ENCODE data around the gene NRN1L.
A peak's percentile ranks its signal among the peaks of the same experiment; 100 is the strongest.

NRN1L gene

GRCh38 chr16:67922740-67923139 lies 38.1 kb downstream of the NRN1L start:
- Histone ChIP-seq H3K9me3 (ENCODE audit: control extremely low read depth in 1 of 5, control insufficient read depth in 4 of 5, insufficient read depth in 2 of 5, low read depth in 1 of 5, low read length in 4 of 5) (no peaks in the 10 kb centered on the region), H3K4me1 (ENCODE audit: control extremely low read depth in 1 of 4, control insufficient read depth in 4 of 4, insufficient read depth in 4 of 4, low read length in 3 of 4) (peaks cover 0 to 15% (median 3%) of the 10 kb centered on the region in 4 experiments), H3K36me3 (ENCODE audit: control insufficient read depth in 4 of 4, insufficient read depth in 4 of 4, low read length in 3 of 4) (peaks cover 0 to 43% (median 25%) of the 10 kb centered on the region in 4 experiments), H3K27ac (ENCODE audit: insufficient read depth in 1 of 2, low read depth in 1 of 2, low read length in 2 of 2, poor library complexity in 1 of 2, severe bottlenecking in 2 of 2) (peak overlapping the region in 1 of 2 experiments; percentile 9), H3K27me3 (replicated peaks in 2 of 5; ENCODE audit: control insufficient read depth in 4 of 5, insufficient read depth in 5 of 5, low read length in 4 of 5) (no peaks in the 10 kb centered on the region), H3K4me3 (ENCODE audit: control insufficient read depth in 1 of 7, extremely low read depth in 1 of 7, insufficient read depth in 4 of 7, low read depth in 2 of 7, low read length in 6 of 7) (no peak overlapping the region)
- peak in 2 of 3 donors; percentile 18 to 33 for DNase-seq
- POLR2A ChIA-PET = no interaction called here
- CTCF ChIA-PET = interaction anchor here (1.0 to 21.3 kb wide), 8 partner anchors 9 to 106 kb away, joined by 3 to 359 read pairs (median 4); partner anchors contain the start of genes CTRL, EDC4 and NRN1L
- 92% methylated on average over 8 of the region's 8 CpGs for WGBS (ENCODE audit: insufficient coverage)

GRCh38 chr16:67923414-67924116 lies 38.9 kb downstream of the NRN1L start:
- H3K4me3 ChIP-seq (ENCODE audit: control insufficient read depth in 1 of 7, extremely low read depth in 1 of 7, insufficient read depth in 4 of 7, low read depth in 2 of 7, low read length in 6 of 7) = no peak overlapping the region
- H3K27me3 ChIP-seq (replicated peaks in 2 of 5; ENCODE audit: control insufficient read depth in 4 of 5, insufficient read depth in 5 of 5, low read length in 4 of 5) = no peaks in the 10 kb centered on the region
- DNase-seq = no peak
- H3K4me1 ChIP-seq (ENCODE audit: control extremely low read depth in 1 of 4, control insufficient read depth in 4 of 4, insufficient read depth in 4 of 4, low read length in 3 of 4) = peaks cover 0 to 15% (median 3%) of the 10 kb centered on the region in 4 experiments
- H3K9me3 ChIP-seq (ENCODE audit: control extremely low read depth in 1 of 5, control insufficient read depth in 4 of 5, insufficient read depth in 2 of 5, low read depth in 1 of 5, low read length in 4 of 5) = no peaks in the 10 kb centered on the region
- H3K27ac ChIP-seq (ENCODE audit: insufficient read depth in 1 of 2, low read depth in 1 of 2, low read length in 2 of 2, poor library complexity in 1 of 2, severe bottlenecking in 2 of 2) = no peak overlapping the region
- H3K36me3 ChIP-seq (ENCODE audit: control insufficient read depth in 4 of 4, insufficient read depth in 4 of 4, low read length in 3 of 4) = peaks cover 6 to 45% (median 25%) of the 10 kb centered on the region in 4 experiments
- ChIA-PET POLR2A (interaction anchor here (0.5 kb wide), 1 partner anchor 13 kb away, joined by 3 read pairs; no protein-coding TSS in a partner anchor), CTCF (interaction anchor here (1.0 to 21.3 kb wide), 7 partner anchors 8 to 107 kb away, joined by 3 to 359 read pairs (median 4); partner anchors contain the start of genes CTRL, EDC4 and NRN1L)
- WGBS (ENCODE audit: insufficient coverage) = 93% methylated on average over 8 of the region's 10 CpGs

GRCh38 chr16:67924140-67924906 lies 39.6 kb downstream of the NRN1L start:
- H3K27ac ChIP-seq (ENCODE audit: insufficient read depth in 1 of 2, low read depth in 1 of 2, low read length in 2 of 2, poor library complexity in 1 of 2, severe bottlenecking in 2 of 2) = no peak overlapping the region
- H3K4me1 ChIP-seq (ENCODE audit: control extremely low read depth in 1 of 4, control insufficient read depth in 4 of 4, insufficient read depth in 4 of 4, low read length in 3 of 4) = peaks cover 0 to 15% (median 3%) of the 10 kb centered on the region in 4 experiments
- peaks cover 4 to 48% (median 27%) of the 10 kb centered on the region in 4 experiments for H3K36me3 ChIP-seq (ENCODE audit: control insufficient read depth in 4 of 4, insufficient read depth in 4 of 4, low read length in 3 of 4)
- no peak for DNase-seq
- POLR2A ChIA-PET = interaction anchor here (0.5 to 0.6 kb wide), 3 partner anchors 13 to 124 kb away, joined by 3 to 4 read pairs (median 3); partner anchors contain the start of genes DDX28 and DUS2
- no peak overlapping the region for H3K4me3 ChIP-seq (ENCODE audit: control insufficient read depth in 1 of 7, extremely low read depth in 1 of 7, insufficient read depth in 4 of 7, low read depth in 2 of 7, low read length in 6 of 7)
- H3K9me3 ChIP-seq (ENCODE audit: control extremely low read depth in 1 of 5, control insufficient read depth in 4 of 5, insufficient read depth in 2 of 5, low read depth in 1 of 5, low read length in 4 of 5) = no peaks in the 10 kb centered on the region
- WGBS (ENCODE audit: insufficient coverage) = 97% methylated on average over 9 of the region's 10 CpGs
- CTCF ChIA-PET = interaction anchor here (0.5 to 21.3 kb wide), 9 partner anchors 10 to 254 kb away, joined by 3 to 359 read pairs (median 6); partner anchors contain the start of genes EDC4 and NRN1L
- no peaks in the 10 kb centered on the region for H3K27me3 ChIP-seq (replicated peaks in 2 of 5; ENCODE audit: control insufficient read depth in 4 of 5, insufficient read depth in 5 of 5, low read length in 4 of 5)

GRCh38 chr16:67926181-67926750 lies 41.6 kb downstream of the NRN1L start:
- WGBS (ENCODE audit: insufficient coverage) = 78% methylated on average over 12 of the region's 13 CpGs
- Histone ChIP-seq H3K27ac (ENCODE audit: insufficient read depth in 1 of 2, low read depth in 1 of 2, low read length in 2 of 2, poor library complexity in 1 of 2, severe bottlenecking in 2 of 2) (no peak overlapping the region), H3K4me1 (ENCODE audit: control extremely low read depth in 1 of 4, control insufficient read depth in 4 of 4, insufficient read depth in 4 of 4, low read length in 3 of 4) (peaks cover 0 to 15% (median 3%) of the 10 kb centered on the region in 4 experiments), H3K9me3 (ENCODE audit: control extremely low read depth in 1 of 5, control insufficient read depth in 4 of 5, insufficient read depth in 2 of 5, low read depth in 1 of 5, low read length in 4 of 5) (no peaks in the 10 kb centered on the region), H3K27me3 (replicated peaks in 2 of 5; ENCODE audit: control insufficient read depth in 4 of 5, insufficient read depth in 5 of 5, low read length in 4 of 5) (no peaks in the 10 kb centered on the region), H3K4me3 (ENCODE audit: control insufficient read depth in 1 of 7, extremely low read depth in 1 of 7, insufficient read depth in 4 of 7, low read depth in 2 of 7, low read length in 6 of 7) (no peak overlapping the region), H3K36me3 (ENCODE audit: control insufficient read depth in 4 of 4, insufficient read depth in 4 of 4, low read length in 3 of 4) (peaks cover 0 to 60% (median 38%) of the 10 kb centered on the region in 4 experiments)
- ChIA-PET CTCF (interaction anchor here (0.6 to 21.3 kb wide), 12 partner anchors 8 to 203 kb away, joined by 3 to 359 read pairs (median 4); partner anchors contain the start of genes EDC4 and NRN1L), POLR2A (no interaction called here)
- peak in 2 of 3 donors; percentile 18 for DNase-seq

- peaks cover 0 to 5% (median 0%) of the 10 kb centered on the region in 4 experiments for H3K4me1 ChIP-seq (ENCODE audit: control extremely low read depth in 1 of 4, control insufficient read depth in 4 of 4, insufficient read depth in 4 of 4, low read length in 3 of 4)
- H3K27me3 ChIP-seq (replicated peaks in 2 of 5; ENCODE audit: control insufficient read depth in 4 of 5, insufficient read depth in 5 of 5, low read length in 4 of 5) = no peaks in the 10 kb centered on the region
- no peak for DNase-seq
- ChIA-PET POLR2A (no interaction called here), CTCF (interaction anchor here (0.7 to 21.3 kb wide), 9 partner anchors 13 to 254 kb away, joined by 3 to 359 read pairs (median 6); partner anchors contain the start of genes EDC4 and NRN1L)
- peaks cover 0 to 71% (median 45%) of the 10 kb centered on the region in 4 experiments for H3K36me3 ChIP-seq (ENCODE audit: control insufficient read depth in 4 of 4, insufficient read depth in 4 of 4, low read length in 3 of 4)
- H3K27ac ChIP-seq (ENCODE audit: insufficient read depth in 1 of 2, low read depth in 1 of 2, low read length in 2 of 2, poor library complexity in 1 of 2, severe bottlenecking in 2 of 2) = no peak overlapping the region
- no peak overlapping the region for H3K4me3 ChIP-seq (ENCODE audit: control insufficient read depth in 1 of 7, extremely low read depth in 1 of 7, insufficient read depth in 4 of 7, low read depth in 2 of 7, low read length in 6 of 7)
- 96% methylated on average over 20 of the region's 22 CpGs for WGBS (ENCODE audit: insufficient coverage)
- no peaks in the 10 kb centered on the region for H3K9me3 ChIP-seq (ENCODE audit: control extremely low read depth in 1 of 5, control insufficient read depth in 4 of 5, insufficient read depth in 2 of 5, low read depth in 1 of 5, low read length in 4 of 5)
These were observed 42.7 kb downstream of the NRN1L start for GRCh38 chr16:67927131-67927941.

- Histone ChIP-seq H3K27ac (ENCODE audit: insufficient read depth in 1 of 2, low read depth in 1 of 2, low read length in 2 of 2, poor library complexity in 1 of 2, severe bottlenecking in 2 of 2) (no peak overlapping the region), H3K27me3 (replicated peaks in 2 of 5; ENCODE audit: control insufficient read depth in 4 of 5, insufficient read depth in 5 of 5, low read length in 4 of 5) (no peaks in the 10 kb centered on the region), H3K36me3 (ENCODE audit: control insufficient read depth in 4 of 4, insufficient read depth in 4 of 4, low read length in 3 of 4) (peaks cover 0 to 75% (median 49%) of the 10 kb centered on the region in 4 experiments), H3K4me1 (ENCODE audit: control extremely low read depth in 1 of 4, control insufficient read depth in 4 of 4, insufficient read depth in 4 of 4, low read length in 3 of 4) (no peaks in the 10 kb centered on the region), H3K4me3 (ENCODE audit: control insufficient read depth in 1 of 7, extremely low read depth in 1 of 7, insufficient read depth in 4 of 7, low read depth in 2 of 7, low read length in 6 of 7) (no peak overlapping the region), H3K9me3 (ENCODE audit: control extremely low read depth in 1 of 5, control insufficient read depth in 4 of 5, insufficient read depth in 2 of 5, low read depth in 1 of 5, low read length in 4 of 5) (no peaks in the 10 kb centered on the region)
- POLR2A ChIA-PET = interaction anchor here (0.7 kb wide), 2 partner anchors 29 to 243 kb away, joined by 3 read pairs; no protein-coding TSS in a partner anchor
- DNase-seq = no peak
- WGBS (ENCODE audit: insufficient coverage) = 91% methylated on average over 7 of the region's 7 CpGs
- CTCF ChIA-PET = interaction anchor here (0.8 to 21.3 kb wide), 12 partner anchors 13 to 254 kb away, joined by 3 to 359 read pairs (median 6); partner anchors contain the start of genes EDC4 and NRN1L
These were observed 43.5 kb downstream of the NRN1L start for GRCh38 chr16:67928147-67928546.

Data from common myeloid progenitor, CD34-positive (primary cell).